Measurements from ENCODE around the gene LIME1. TPM values are rescaled to one million over a fixed set of nuclear protein-coding genes. Genes with fewer than 3 reads are reported as not detected.

LIME1 gene
- 100 to 1,000 TPM; 156 to 179 TPM for total RNA-seq
- total RNA-seq, result 3.1 to 9.7 reads per million in 2 donors

DNA sequence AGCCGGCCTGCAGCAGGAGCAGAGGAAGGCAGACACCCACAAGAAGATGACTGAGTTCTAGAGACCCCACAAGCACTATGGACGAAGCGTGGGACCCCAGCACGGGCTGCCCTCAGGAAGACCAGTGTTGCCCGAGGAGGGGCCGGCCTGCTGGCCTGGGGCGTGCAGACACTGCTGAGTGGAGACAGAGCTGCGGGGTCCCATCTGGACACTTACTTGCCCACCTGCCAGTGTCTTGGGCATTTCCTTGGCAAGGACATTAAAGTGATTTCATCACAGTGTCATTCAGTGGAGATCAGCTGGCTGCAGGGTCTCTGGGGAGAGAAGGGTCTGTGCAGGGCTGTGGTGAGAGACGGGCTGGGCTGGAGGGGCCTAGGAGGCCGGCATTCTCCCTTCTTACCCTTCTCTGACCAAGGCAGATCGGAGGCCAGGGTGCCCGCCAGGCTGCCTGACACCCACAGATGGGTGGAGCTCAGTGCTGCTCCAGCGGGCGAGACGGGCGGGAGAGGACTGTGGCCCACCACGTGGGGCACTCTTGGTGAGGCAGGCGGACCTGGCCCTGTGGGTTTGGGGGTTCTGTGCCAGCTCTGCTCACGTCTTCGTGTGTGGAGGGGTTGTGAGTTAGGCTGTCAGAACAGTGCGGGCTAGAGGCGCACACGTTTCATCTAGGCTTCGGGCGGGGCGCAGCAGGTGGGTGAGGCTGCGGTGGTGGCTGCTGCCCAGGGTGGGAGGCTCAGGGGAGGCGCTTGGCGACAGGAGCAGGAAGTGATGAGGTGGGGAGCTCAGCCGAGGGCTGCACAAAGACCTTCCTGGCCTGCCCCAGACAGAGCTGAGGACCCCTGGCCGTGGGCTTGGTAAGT is at the start of gene LIME1:
Gene LIME1 (plus strand): TSS at position 806 of the 860 bp plus-strand sequence. CDS start 886 bp downstream, outside the sequence.
- DNase-seq, result peak; percentile 67 to 74 (median 68)
- H3K27me3 Mint-ChIP-seq, result no peaks in the 10 kb centered on the region
- peaks cover 16% of the 10 kb centered on the region for H3K4me1 Mint-ChIP-seq

DNA sequence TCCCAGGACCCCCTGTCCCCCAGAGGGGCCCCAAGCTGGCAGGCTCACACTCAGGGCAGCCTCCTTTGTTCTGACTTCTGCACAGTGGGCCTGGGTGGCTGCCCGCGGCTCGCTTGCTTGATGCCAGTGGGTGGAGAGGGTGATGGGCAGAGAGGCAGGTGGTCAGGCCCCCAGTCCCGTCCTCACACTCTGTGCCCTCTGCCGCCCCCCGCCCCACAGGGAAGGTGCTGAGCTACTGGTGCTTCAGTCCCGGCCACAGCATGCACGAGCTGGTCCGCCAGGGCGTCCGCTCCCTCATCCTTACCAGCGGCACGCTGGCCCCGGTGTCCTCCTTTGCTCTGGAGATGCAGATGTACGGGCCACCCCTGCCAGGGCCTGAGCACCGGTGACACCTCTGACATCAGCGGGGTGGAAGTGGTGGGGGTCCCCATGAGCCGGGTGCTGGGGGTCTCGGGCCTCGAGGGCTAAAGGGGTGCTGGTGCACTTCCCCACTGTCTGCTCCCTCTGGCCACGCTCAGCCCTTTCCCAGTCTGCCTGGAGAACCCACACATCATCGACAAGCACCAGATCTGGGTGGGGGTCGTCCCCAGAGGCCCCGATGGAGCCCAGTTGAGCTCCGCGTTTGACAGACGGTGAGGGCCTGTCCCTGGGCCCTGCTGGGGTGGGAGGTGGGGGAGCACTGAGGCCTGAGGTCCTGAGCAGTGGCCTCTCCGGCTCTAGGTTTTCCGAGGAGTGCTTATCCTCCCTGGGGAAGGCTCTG is 48.9 kb upstream of the LIME1 start:
- DNase-seq (no peak), ATAC-seq (no peak)
- H3K9me3 ChIP-seq (ENCODE audit: control insufficient read depth, low read length, poor library complexity, severe bottlenecking), result no peaks in the 10 kb centered on the region
- Mint-ChIP-seq H3K4me3 (peak overlapping the region; percentile 36), H3K27me3 (no peaks in the 10 kb centered on the region), H3K27ac (no peak overlapping the region), H3K36me3 (ENCODE audit: low read depth) (no peaks in the 10 kb centered on the region), H3K4me1 (peaks cover 2% of the 10 kb centered on the region)

More for the DNA sequence above, at the start of gene LIME1:
- Mint-ChIP-seq H3K27ac (peak within 1 kb of the TSS; percentile 79), H3K36me3 (ENCODE audit: low read depth) (peaks cover 3% of the 10 kb centered on the region), H3K4me3 (peak within 1 kb of the TSS; percentile 92)
- ATAC-seq, result peak; percentile 74
- no peaks in the 10 kb centered on the region for H3K9me3 ChIP-seq (ENCODE audit: control insufficient read depth, low read length, poor library complexity, severe bottlenecking)

DNA sequence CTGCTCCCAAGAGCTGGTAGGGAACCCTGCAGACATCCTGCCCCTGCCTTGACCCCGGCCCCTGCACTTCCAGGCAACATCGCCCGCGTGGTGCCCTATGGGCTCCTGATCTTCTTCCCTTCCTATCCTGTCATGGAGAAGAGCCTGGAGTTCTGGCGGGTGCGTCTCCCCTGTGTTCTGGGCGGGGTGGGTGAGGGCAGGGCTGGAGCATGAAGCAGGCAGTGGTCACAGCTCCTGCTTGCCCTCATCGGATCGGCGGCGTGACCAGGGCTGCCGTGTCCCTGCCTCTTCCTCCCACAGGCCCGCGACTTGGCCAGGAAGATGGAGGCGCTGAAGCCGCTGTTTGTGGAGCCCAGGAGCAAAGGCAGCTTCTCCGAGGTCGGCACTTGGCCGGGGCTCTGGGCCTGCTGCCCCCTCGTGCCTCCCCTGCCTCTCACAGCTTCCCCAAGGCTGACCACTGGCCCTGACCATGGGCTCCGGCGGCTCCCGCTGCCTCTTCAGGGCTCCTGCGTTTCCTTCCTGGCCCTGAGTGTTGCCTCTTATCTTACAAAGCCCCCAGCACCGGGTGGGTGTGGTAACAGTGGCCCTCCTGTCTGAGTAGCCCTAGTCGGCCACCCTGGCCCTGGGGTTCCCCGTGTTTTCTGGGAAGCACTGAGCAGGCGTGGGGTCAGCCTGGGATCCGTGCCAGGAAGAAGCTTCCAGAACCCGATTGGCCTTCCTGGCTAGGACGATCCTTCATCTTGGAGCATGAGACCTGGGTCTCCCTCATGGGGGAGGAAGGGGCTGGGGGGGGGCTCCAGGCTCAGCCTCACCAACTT is 48.0 kb upstream of the LIME1 start:
- H3K9me3 ChIP-seq (ENCODE audit: control insufficient read depth, low read length, poor library complexity, severe bottlenecking), result no peaks in the 10 kb centered on the region
- ATAC-seq (no peak), DNase-seq (no peak)
- H3K4me3 Mint-ChIP-seq, result peak overlapping the region; percentile 59
- H3K27ac Mint-ChIP-seq, result no peak overlapping the region
- H3K4me1 Mint-ChIP-seq, result peaks cover 2% of the 10 kb centered on the region
- H3K36me3 Mint-ChIP-seq (ENCODE audit: low read depth), result no peaks in the 10 kb centered on the region
- no peaks in the 10 kb centered on the region for H3K27me3 Mint-ChIP-seq

GRCh38 chr20:63689046-63690002 is 47.1 kb upstream of the LIME1 start:
- Mint-ChIP-seq H3K36me3 (ENCODE audit: low read depth) (no peaks in the 10 kb centered on the region), H3K27me3 (no peaks in the 10 kb centered on the region), H3K27ac (no peak overlapping the region), H3K4me3 (no peak overlapping the region), H3K4me1 (peaks cover 2% of the 10 kb centered on the region)
- DNase-seq (no peak), ATAC-seq (no peak)
- H3K9me3 ChIP-seq (ENCODE audit: control insufficient read depth, low read length, poor library complexity, severe bottlenecking), result no peaks in the 10 kb centered on the region

DNA sequence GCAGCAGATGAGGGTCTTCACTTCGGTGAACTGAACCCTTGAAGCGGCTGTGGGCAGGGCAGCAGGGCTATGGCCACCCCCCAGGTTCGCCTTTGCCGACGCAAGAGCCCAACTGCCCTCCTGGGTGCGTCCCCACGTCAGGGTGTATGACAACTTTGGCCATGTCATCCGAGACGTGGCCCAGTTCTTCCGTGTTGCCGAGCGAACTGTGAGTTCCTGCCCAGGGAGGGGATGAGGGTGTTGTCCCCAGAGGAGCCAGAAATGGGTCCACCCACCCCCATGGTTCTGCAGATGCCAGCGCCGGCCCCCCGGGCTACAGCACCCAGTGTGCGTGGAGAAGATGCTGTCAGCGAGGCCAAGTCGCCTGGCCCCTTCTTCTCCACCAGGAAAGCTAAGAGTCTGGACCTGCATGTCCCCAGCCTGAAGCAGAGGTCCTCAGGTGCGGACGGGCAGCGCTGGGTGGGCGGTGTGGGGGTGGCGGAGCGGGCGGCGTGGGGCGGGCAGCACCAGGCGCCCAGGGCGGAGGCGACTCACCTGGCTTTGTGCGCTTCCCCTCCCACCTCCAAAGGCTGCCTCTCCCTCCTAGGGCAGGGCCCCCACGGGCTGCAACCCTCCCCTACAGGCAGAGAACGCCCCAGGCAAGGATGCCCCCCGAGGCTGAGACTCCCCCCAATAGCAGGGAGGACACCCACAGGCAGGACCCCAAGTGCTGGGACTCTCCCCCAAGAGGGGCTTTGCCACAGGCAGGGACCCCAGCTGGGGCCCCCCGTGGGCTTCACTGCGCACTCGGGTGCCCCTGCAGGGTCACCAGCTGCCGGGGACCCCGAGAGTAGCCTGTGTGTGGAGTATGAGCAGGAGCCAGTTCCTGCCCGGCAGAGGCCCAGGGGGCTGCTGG is 46.2 kb upstream of the LIME1 start:
- H3K4me3 Mint-ChIP-seq, result no peak overlapping the region
- H3K36me3 Mint-ChIP-seq (ENCODE audit: low read depth), result no peaks in the 10 kb centered on the region
- no peak overlapping the region for H3K27ac Mint-ChIP-seq
- H3K27me3 Mint-ChIP-seq, result no peaks in the 10 kb centered on the region
- ATAC-seq (no peak), DNase-seq (no peak)
- H3K9me3 ChIP-seq (ENCODE audit: control insufficient read depth, low read length, poor library complexity, severe bottlenecking), result no peaks in the 10 kb centered on the region
- H3K4me1 Mint-ChIP-seq, result peaks cover 2% of the 10 kb centered on the region

GRCh38 chr20:63690898-63691710 is 45.4 kb upstream of the LIME1 start:
- Mint-ChIP-seq H3K27me3 (no peaks in the 10 kb centered on the region), H3K4me3 (peak overlapping the region; percentile 36), H3K27ac (peak overlapping the region; percentile 85), H3K4me1 (peaks cover 3% of the 10 kb centered on the region), H3K36me3 (ENCODE audit: low read depth) (no peaks in the 10 kb centered on the region)
- no peaks in the 10 kb centered on the region for H3K9me3 ChIP-seq (ENCODE audit: control insufficient read depth, low read length, poor library complexity, severe bottlenecking)
- ATAC-seq, result peak; percentile 21
- DNase-seq, result no peak

- Mint-ChIP-seq H3K4me3 (no peak overlapping the region), H3K27ac (peak overlapping the region; percentile 85), H3K36me3 (ENCODE audit: low read depth) (no peaks in the 10 kb centered on the region), H3K4me1 (peaks cover 5% of the 10 kb centered on the region), H3K27me3 (no peaks in the 10 kb centered on the region)
- no peaks in the 10 kb centered on the region for H3K9me3 ChIP-seq (ENCODE audit: control insufficient read depth, low read length, poor library complexity, severe bottlenecking)
- ATAC-seq (no peak), DNase-seq (no peak)
These were observed 44.6 kb upstream of the LIME1 start for GRCh38 chr20:63691711-63692435.

DNA sequence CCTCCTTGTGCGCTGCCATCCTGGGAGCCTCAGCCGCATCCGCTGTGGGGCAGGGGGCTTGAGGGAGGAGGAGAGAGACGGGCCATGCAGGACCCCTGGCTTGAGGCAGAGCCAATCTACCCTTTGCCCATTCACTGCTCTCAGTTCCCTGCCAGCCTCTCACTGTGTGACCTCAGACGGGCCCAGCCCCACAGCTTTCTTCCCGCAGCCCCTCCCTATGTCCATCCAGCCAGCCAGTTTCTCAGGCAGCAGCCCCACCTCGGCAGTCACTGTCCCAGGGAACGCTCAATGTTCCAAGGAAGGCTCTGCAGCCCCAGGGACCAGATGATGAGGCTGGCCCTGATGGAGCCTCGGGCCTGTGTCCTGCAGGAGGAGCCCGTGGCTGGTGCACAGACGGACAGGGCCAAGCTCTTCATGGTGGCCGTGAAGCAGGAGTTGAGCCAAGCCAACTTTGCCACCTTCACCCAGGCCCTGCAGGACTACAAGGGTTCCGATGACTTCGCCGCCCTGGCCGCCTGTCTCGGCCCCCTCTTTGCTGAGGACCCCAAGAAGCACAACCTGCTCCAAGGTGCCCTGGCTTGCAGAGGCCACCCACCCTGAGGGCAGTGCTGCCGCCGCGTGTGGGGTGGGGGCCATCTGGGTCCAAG is 43.9 kb upstream of the LIME1 start:
- H3K27ac Mint-ChIP-seq, result no peak overlapping the region
- no peak overlapping the region for H3K4me3 Mint-ChIP-seq
- no peaks in the 10 kb centered on the region for H3K9me3 ChIP-seq (ENCODE audit: control insufficient read depth, low read length, poor library complexity, severe bottlenecking)
- no peaks in the 10 kb centered on the region for H3K27me3 Mint-ChIP-seq
- no peaks in the 10 kb centered on the region for H3K36me3 Mint-ChIP-seq (ENCODE audit: low read depth)
- H3K4me1 Mint-ChIP-seq, result peaks cover 8% of the 10 kb centered on the region
- DNase-seq (no peak), ATAC-seq (no peak)

GRCh38 chr20:63693083-63693732 is 43.3 kb upstream of the LIME1 start:
- H3K27ac Mint-ChIP-seq, result no peak overlapping the region
- H3K27me3 Mint-ChIP-seq, result no peaks in the 10 kb centered on the region
- H3K36me3 Mint-ChIP-seq (ENCODE audit: low read depth), result no peaks in the 10 kb centered on the region
- no peak overlapping the region for H3K4me3 Mint-ChIP-seq
- no peak for ATAC-seq
- no peaks in the 10 kb centered on the region for H3K9me3 ChIP-seq (ENCODE audit: control insufficient read depth, low read length, poor library complexity, severe bottlenecking)
- DNase-seq, result no peak
- H3K4me1 Mint-ChIP-seq, result peaks cover 8% of the 10 kb centered on the region

Data from T-helper 17 cell (primary cell).